ENCODE data around the gene IL17RA.

GRCh38 chr22:17091851-17092250 lies 7.1 kb downstream of the IL17RA start:
- no peak for TF ChIP-seq POLR2A (IDR thresholded peaks at IDR 0.05; ENCODE audit: low read length)
- TF ChIP-seq GATA1 (IDR thresholded peaks at IDR 0.05; ENCODE audit: low read depth, low read length): no peak

Data from erythroblast (primary cell).